PC-9 (cell line): ENCODE data around the gene ZC2HC1B.

Experiments used
- CTCF ChIP-seq: fragments of 200-600 bp; sonication (generic); conservative IDR thresholded peaks from 2 replicates; pipeline ENCODE4 v1.6.1; 2017; ENCODE audit warnings: mixed run types, antibody characterized with exemption, mild to moderate bottlenecking, moderate library complexity
- EZH2 ChIP-seq: fragments of 200-600 bp; sonication (generic); IDR thresholded peaks from 2 replicates; pipeline ENCODE4 v1.8.0; 2017; ENCODE audit warnings: antibody characterized with exemption, low read depth

GRCh38 chr6:143900358-143900757 lies 36.1 kb downstream of the ZC2HC1B start:
- TF ChIP-seq CTCF, result no peak
- no peak for TF ChIP-seq EZH2
